Lung (tissue), 12 donors: ENCODE data around the gene ZNF750. TPM values are rescaled to one million over a fixed set of nuclear protein-coding genes. Genes with fewer than 3 reads are reported as not detected.

ENCODE experiments used
- ATAC-seq: fragments of 200-7000 bp; cut with Tn5 transposase; one replicate; pipeline ENCODE4 v1.9.1; 2020; ENCODE audit warnings: moderate number of reproducible peaks; ENCODE audit not compliant: insufficient read depth, low FRiP score
- DNase-seq, 3 donors: peaks; one replicate each; pipeline ENCODE4 v3.0.0-alpha.2; 2013 to 2017
- H3K27ac ChIP-seq, 2 donors: one replicate each; pipeline ENCODE4 v1.5.1; 2013; ENCODE audit warnings: mild to moderate bottlenecking in 2 of 2, moderate library complexity in 2 of 2, control low read depth in 1 of 2, inconsistent platforms in 1 of 2, low read depth in 1 of 2, low read length in 1 of 2
- H3K27me3 ChIP-seq, 3 donors: one replicate each; pipeline ENCODE4 v1.5.1; 2013; ENCODE audit warnings: low read length in 2 of 3; ENCODE audit not compliant: control insufficient read depth in 3 of 3, insufficient read depth in 3 of 3
- H3K36me3 ChIP-seq, 4 donors: one replicate each; pipeline ENCODE4 v1.5.1; 2013; ENCODE audit warnings: low read length in 4 of 4, mild to moderate bottlenecking in 1 of 4, moderate library complexity in 1 of 4; ENCODE audit not compliant: control insufficient read depth in 4 of 4, insufficient read depth in 4 of 4
- H3K4me1 ChIP-seq, 5 donors: one replicate each; pipeline ENCODE4 v1.5.1; 2013; ENCODE audit warnings: low read length in 5 of 5, mild to moderate bottlenecking in 2 of 5, moderate library complexity in 1 of 5; ENCODE audit not compliant: control insufficient read depth in 5 of 5, insufficient read depth in 5 of 5
- H3K4me3 ChIP-seq: one replicate; pipeline ENCODE4 v1.5.1; 2013; ENCODE audit warnings: mild to moderate bottlenecking, control low read depth, moderate library complexity
- H3K9ac ChIP-seq, 2 donors: one replicate each; pipeline ENCODE4 v1.5.1; 2013; ENCODE audit warnings: low read length in 2 of 2, control low read depth in 1 of 2; ENCODE audit not compliant: insufficient read depth in 1 of 2
- H3K9me3 ChIP-seq, 4 donors: one replicate each; pipeline ENCODE4 v1.5.1; 2013; ENCODE audit warnings: low read length in 3 of 4, mild to moderate bottlenecking in 1 of 4, moderate library complexity in 1 of 4; ENCODE audit not compliant: control insufficient read depth in 4 of 4, insufficient read depth in 3 of 4
- WGBS, 2 donors: extraction: QIAGEN DNeasy Blood & Tissue Kit; methylation state at CpG; one replicate each; pipeline ENCODE4 v1.1.7; 2013; 5-methylcytosine and 5-hydroxymethylcytosine counted together
- polyA plus RNA-seq, 2 donors: library from polyadenylated mRNA; stranded (reverse); fragments of 200-250 nt; gene quantifications; one replicate each; pipeline ENCODE4 v1.2.1, GENCODE V29; 2013
- total RNA-seq, 2 donors: library from RNA; depleted of rRNA in 1 of 2; stranded (reverse); fragments of >200 nt in 1 of 2; gene quantifications; one replicate each; pipeline ENCODE4 v1.2.1, GENCODE V29; 2014 to 2021
- TF ChIP-seq, protein P1 (sequence below): IDR thresholded peaks from 2 replicates; pipeline ENCODE4 v1.5.1; 2012; ENCODE audit warnings: mild to moderate bottlenecking; ENCODE audit errors: control extremely low read depth, extremely low read depth
- donor health status: control.
- donor health status: control.
- donor health status: Bipolar disorder and iron deficiency.
- donor health status: healthy.
- donor health status: DM: yes; HTN: yes; CAD: no.

ZNF750 gene
- total and polyA plus RNA-seq, 4 donors, result 1.3 to 4.4 (median 1.9) TPM

DNA sequence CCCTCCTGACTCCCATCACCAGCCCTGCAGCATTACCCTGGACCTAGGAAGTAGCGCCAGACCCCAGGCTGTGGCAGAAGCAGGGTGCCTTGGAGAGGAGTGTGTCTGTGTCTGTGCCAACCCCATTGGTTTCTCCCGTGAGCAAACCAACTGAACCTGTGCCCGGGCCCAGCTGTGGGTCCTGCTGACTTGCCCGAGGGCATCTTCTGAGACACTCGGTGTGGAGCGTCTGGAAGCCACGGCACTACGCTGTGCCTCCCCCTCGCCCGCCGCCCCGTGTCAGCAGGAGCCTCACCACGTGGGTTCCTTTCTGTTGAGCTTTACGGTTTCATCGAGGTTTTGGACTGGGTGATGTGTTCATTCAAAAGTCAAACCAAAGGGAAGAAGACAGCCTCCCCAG, 27.8 kb downstream of the ZNF750 start:
- Histone ChIP-seq H3K27me3 (no peaks in the 10 kb centered on the region), H3K36me3 (peaks cover 0 to 30% (median 15%) of the 10 kb centered on the region in 4 donors), H3K4me3 (no peak overlapping the region), H3K27ac (no peak overlapping the region), H3K9ac (no peak overlapping the region), H3K4me1 (peaks cover 0 to 3% (median 0%) of the 10 kb centered on the region in 5 donors), H3K9me3 (no peaks in the 10 kb centered on the region)
- 93% methylated on average over 15 of the region's 15 CpGs for WGBS, 2 donors
- TF ChIP-seq, protein P1, sequence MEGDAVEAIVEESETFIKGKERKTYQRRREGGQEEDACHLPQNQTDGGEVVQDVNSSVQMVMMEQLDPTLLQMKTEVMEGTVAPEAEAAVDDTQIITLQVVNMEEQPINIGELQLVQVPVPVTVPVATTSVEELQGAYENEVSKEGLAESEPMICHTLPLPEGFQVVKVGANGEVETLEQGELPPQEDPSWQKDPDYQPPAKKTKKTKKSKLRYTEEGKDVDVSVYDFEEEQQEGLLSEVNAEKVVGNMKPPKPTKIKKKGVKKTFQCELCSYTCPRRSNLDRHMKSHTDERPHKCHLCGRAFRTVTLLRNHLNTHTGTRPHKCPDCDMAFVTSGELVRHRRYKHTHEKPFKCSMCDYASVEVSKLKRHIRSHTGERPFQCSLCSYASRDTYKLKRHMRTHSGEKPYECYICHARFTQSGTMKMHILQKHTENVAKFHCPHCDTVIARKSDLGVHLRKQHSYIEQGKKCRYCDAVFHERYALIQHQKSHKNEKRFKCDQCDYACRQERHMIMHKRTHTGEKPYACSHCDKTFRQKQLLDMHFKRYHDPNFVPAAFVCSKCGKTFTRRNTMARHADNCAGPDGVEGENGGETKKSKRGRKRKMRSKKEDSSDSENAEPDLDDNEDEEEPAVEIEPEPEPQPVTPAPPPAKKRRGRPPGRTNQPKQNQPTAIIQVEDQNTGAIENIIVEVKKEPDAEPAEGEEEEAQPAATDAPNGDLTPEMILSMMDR, result no peak
- DNase-seq (no peak), ATAC-seq (no peak)

DNA sequence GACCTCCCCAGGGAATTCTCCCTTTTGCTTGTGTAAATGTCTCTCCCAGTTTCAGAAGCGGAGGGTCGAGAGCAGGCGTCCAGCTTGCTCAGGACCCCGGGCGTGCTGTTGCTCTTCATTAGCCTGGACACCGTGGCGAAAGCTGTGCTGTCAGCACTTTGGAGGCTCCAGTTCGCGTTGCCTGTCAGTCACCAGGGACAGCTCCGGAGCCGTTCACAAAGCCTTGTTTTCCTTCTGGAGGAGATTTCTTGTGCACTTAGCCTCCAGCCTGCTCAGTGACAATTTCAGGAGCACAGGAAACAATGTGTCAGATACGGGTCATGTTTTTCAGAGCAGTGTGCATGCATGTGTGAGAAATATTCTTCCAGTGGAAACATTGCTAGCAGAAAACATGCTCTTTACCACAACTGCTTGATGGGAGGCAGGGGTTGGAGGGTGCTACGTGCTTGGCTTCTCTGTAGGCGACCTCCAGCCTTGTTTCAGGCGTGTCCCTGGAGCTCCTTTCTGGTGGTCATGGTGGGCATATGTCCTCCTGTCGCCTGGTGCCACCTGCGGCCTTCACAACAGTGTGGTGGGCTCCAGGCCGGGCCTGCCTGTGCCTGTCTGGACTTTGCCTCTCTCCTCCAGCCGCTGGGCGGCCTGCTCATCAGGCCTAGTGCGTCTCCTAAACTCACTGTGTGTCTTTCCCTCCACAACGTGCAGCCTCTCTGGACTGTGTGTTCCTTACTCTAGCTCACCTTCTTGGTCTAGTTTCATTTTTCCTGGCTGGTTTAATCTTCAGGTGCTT, 29.0 kb downstream of the ZNF750 start:
- peaks cover 0 to 3% (median 0%) of the 10 kb centered on the region in 5 donors for H3K4me1 ChIP-seq
- no peak overlapping the region for H3K9ac ChIP-seq
- no peak overlapping the region for H3K4me3 ChIP-seq
- WGBS, 2 donors, result 93 to 97% methylated on average over 22 of the region's 22 CpGs
- no peak overlapping the region for H3K27ac ChIP-seq
- DNase-seq, result no peak
- no peaks in the 10 kb centered on the region for H3K9me3 ChIP-seq
- H3K27me3 ChIP-seq, result no peaks in the 10 kb centered on the region
- H3K36me3 ChIP-seq, result peaks cover 0 to 40% (median 9%) of the 10 kb centered on the region in 4 donors
- TF ChIP-seq, protein P1, result no peak
- no peak for ATAC-seq

DNA sequence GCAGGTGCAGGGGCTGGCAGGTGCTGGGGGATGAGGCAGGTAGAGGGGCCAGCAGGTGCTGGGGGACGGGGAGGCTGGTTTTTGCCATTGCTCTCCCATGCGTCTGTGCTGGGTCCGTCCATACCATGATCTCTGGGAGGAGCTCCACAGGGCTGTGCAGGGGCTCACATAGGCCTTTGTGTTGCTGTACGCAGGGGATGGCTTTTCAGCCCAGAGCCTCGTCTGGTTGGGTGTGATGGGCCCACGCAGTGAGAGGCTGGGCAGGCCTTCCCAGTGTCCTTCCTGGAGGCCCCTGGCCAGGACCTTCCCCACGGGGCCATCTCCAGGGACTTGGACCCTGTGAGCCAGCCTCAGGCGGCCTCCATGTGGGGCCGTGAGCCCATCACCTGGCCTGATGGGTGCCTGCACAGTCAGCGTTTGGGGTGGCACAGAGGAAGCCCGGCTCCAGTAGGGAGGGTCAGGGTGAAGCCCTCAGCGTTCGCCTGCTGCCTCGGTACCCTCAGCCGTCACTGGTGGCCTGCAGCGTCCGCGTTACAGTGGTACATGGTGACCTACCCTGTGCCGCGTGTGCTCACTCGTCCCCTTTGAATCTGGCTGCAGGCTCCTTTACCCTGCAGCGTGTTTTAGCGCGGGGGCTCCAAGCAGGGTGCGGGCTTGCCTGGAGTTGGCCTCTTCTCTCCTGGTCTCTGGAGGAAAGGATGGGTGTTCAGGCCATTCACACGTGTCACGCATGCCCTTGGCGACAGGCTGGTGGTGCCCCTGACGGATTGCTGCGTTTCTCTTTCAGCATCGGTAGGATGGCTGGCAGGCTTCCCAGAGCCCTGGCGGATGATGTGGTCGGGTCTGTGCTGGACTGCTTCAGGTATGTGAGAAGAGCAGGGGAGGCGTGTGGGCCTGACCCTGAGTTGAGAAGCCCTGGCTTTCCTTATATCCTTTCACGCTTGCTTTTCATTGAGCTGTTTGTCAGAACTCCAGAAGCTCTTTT, 30.6 kb downstream of the ZNF750 start:
- TF ChIP-seq, protein P1, result no peak
- 90 to 94% methylated on average over 35 of the region's 35 CpGs for WGBS, 2 donors
- no peak for DNase-seq

More for the DNA sequence above, 30.6 kb downstream of the ZNF750 start:
- Histone ChIP-seq H3K9ac (no peak overlapping the region), H3K27ac (no peak overlapping the region), H3K4me3 (no peak overlapping the region), H3K27me3 (no peaks in the 10 kb centered on the region), H3K4me1 (no peaks in the 10 kb centered on the region), H3K9me3 (no peaks in the 10 kb centered on the region), H3K36me3 (peaks cover 0 to 37% (median 3%) of the 10 kb centered on the region in 4 donors)
- no peak for ATAC-seq
